GM23248 (cell line): ENCODE data around the gene S100A3. TPM values are rescaled to one million over a fixed set of nuclear protein-coding genes. Genes with fewer than 3 reads are reported as not detected.

Source experiments
- DNase-seq: peaks from one replicate; pipeline ENCODE4 v3.0.0-alpha.2; 2015
- H2AFZ ChIP-seq: fragments of 200-600 bp; sonication (generic); 2 replicates; pipeline ENCODE4 v1.6.1; 2016; ENCODE audit warnings: antibody characterized with exemption
- H3F3A ChIP-seq: fragments of 200-600 bp; sonication (generic); 2 replicates; pipeline ENCODE4 v1.6.1; 2016; ENCODE audit warnings: mild to moderate bottlenecking, antibody characterized with exemption, mixed run types; ENCODE audit not compliant: insufficient read depth
- H3K27ac ChIP-seq: fragments of 200-600 bp; sonication (generic); 2 replicates; pipeline ENCODE4 v1.5.1; 2016; ENCODE audit warnings: mild to moderate bottlenecking
- H3K27me3 ChIP-seq: fragments of 200-600 bp; sonication (generic); replicated peaks from 2 replicates; pipeline ENCODE4 v1.6.1; 2016; ENCODE audit warnings: mild to moderate bottlenecking; ENCODE audit not compliant: insufficient read depth
- H3K36me3 ChIP-seq: fragments of 200-600 bp; sonication (generic); 2 replicates; pipeline ENCODE4 v1.6.1; 2016; ENCODE audit warnings: low read depth, mild to moderate bottlenecking
- H3K4me1 ChIP-seq: fragments of 200-600 bp; sonication (generic); 2 replicates; pipeline ENCODE4 v1.6.1; 2016; ENCODE audit warnings: mild to moderate bottlenecking; ENCODE audit not compliant: insufficient read depth
- H3K4me2 ChIP-seq: fragments of 200-600 bp; sonication (generic); one replicate; pipeline ENCODE4 v1.6.1; 2016; ENCODE audit warnings: mild to moderate bottlenecking; ENCODE audit not compliant: unreplicated experiment
- H3K4me3 ChIP-seq: fragments of 200-600 bp; sonication (generic); 2 replicates; pipeline ENCODE4 v1.5.1; 2016; ENCODE audit warnings: mild to moderate bottlenecking
- H3K79me2 ChIP-seq: fragments of 200-600 bp; sonication (generic); 2 replicates; pipeline ENCODE4 v1.6.1; 2016; ENCODE audit warnings: mild to moderate bottlenecking; ENCODE audit not compliant: insufficient read depth
- H3K9ac ChIP-seq: fragments of 200-600 bp; sonication (generic); 2 replicates; pipeline ENCODE4 v1.6.1; 2016; ENCODE audit warnings: mild to moderate bottlenecking
- H3K9me2 ChIP-seq: fragments of 200-600 bp; sonication (generic); 2 replicates; pipeline ENCODE4 v1.6.1; 2016; ENCODE audit warnings: mixed run types, mild to moderate bottlenecking, moderate library complexity; ENCODE audit not compliant: insufficient read depth
- H3K9me3 ChIP-seq: fragments of 200-600 bp; sonication (generic); one replicate; pipeline ENCODE4 v1.6.1; 2017; ENCODE audit warnings: low read depth
- H4K20me1 ChIP-seq: fragments of 200-600 bp; sonication (generic); 2 replicates; pipeline ENCODE4 v1.6.0; 2016; ENCODE audit not compliant: insufficient read depth
- EZH2 ChIP-seq: fragments of 200-600 bp; sonication (generic); IDR thresholded peaks from 2 replicates; pipeline ENCODE4 v1.6.1; 2018; ENCODE audit warnings: antibody characterized with exemption, mild to moderate bottlenecking; ENCODE audit not compliant: insufficient read depth, poor library complexity, severe bottlenecking
- EZH2phosphoT487 ChIP-seq: fragments of 200-600 bp; sonication (generic); IDR thresholded peaks from 2 replicates; pipeline ENCODE4 v1.6.1; 2018; ENCODE audit warnings: antibody characterized with exemption, moderate library complexity, mild to moderate bottlenecking, low read depth; ENCODE audit not compliant: insufficient read depth
- WGBS, 2 experiments: methylation state at CpG; one replicate each; pipeline ENCODE4 v1.1.6; 2015 to 2017; ENCODE audit warnings: low lambda C conversion rate in 2 of 2, low coverage in 1 of 2; ENCODE audit errors: missing lambda C conversion rate in 2 of 2; 5-methylcytosine and 5-hydroxymethylcytosine counted together
- in situ Hi-C: fragments of 300-500 bp; cut with MboI; formaldehyde crosslinking; loops from 2 replicates; pipeline ENCODE4 v1.15.0; 2020
- polyA plus RNA-seq: library from polyadenylated mRNA; unstranded; fragments of >200 nt; fragmentation: Nextera tagmentation; extraction: Ambion mirVana; gene quantifications from 2 replicates; pipeline ENCODE4 v1.2.1, GENCODE V29; 2016
- total RNA-seq: library from RNA; depleted of rRNA; stranded (reverse); fragments of >200 nt; shearing (Covaris generic); gene quantifications from 2 replicates; pipeline ENCODE4 v1.2.3, GENCODE V29; 2014

Gene S100A3
- total and polyA plus RNA-seq, 2 experiments from 2014 or later = 2.2 to 7.5 TPM

DNA sequence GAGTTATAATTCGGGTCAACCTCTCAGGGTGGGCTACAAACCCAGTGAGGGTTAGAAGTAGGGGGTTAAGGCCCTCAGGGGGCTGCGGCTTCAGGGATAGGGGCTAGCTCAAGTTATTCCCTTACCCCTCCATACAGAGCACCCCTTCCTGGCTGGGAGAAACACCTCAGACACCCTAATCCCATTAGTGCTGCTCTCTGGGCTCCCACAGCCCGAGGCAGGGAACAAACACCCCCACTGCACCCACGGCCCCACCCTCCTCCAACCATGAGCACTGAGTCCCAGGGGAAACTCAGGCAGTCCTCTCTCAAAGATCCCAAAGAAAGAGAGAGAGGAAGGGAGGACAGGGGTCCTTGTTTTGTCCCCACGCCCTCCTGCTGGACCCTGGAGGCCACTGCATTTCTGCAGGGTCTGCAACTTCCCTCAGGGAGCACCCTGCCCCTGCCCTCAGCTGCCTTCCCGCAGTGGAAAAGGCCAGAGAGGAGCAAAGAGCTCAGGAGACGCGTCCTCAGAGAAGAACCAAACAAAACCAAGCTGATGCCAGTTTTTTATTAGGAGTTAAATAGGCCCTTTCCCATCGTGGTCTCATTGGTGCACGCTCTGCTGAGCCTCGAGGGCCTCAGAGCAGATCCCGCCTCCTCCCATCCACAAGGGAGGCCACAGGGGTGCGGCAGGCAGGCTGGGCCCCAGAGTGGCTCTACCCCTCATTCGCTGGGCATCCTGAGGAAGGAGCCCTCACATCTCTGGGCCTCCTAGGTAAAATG lies 2.1 kb downstream of the S100A3 start:
- TF ChIP-seq EZH2phosphoT487 (no peak), EZH2 (no peak)
- in situ Hi-C loops = no loop called here
- H3K9me2 ChIP-seq = no peaks in the 10 kb centered on the region
- no peaks in the 10 kb centered on the region for H3K9me3 ChIP-seq
- peak overlapping the region; percentile 5; the same call in 1 of the 2 replicates for H2AFZ ChIP-seq
- H3K4me3 ChIP-seq = peak overlapping the region; percentile 74
- H3K79me2 ChIP-seq = peaks cover 22% of the 10 kb centered on the region
- peak overlapping the region; percentile 89 for H3K4me2 ChIP-seq
- no peaks in the 10 kb centered on the region for H4K20me1 ChIP-seq
- H3K27ac ChIP-seq = peak overlapping the region; percentile 92
- H3K9ac ChIP-seq = peak overlapping the region; percentile 87
- DNase-seq = peak; percentile 62
- no peaks in the 10 kb centered on the region for H3K27me3 ChIP-seq
- H3K4me1 ChIP-seq = peaks cover 72% of the 10 kb centered on the region
- 17 to 18% methylated on average over 14 of the region's 14 CpGs for WGBS, 2 experiments
- no peaks in the 10 kb centered on the region for H3K36me3 ChIP-seq
- H3F3A ChIP-seq = peaks cover 39% of the 10 kb centered on the region

DNA sequence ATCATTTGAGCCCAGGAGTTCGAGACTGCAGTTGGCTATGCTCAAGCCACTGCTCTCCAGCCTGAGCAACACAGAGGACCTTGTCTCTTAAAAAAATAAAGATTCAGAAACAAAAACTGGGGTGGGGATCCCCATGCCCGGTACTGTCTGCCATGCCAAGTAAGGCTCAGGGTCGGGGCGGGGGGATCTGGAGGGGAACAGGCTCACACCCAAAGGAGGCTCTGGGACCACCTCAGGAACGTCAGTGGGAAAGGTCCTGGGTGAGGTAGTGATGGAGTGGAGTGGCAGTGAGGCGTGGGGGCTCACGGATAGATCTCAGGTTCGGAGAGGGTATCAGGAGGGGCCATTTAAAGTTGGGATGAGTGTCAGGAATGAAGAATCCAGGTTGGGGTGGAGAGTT lies 2.7 kb downstream of the S100A3 start:
- 0 out of 2 replicates have a peak overlapping the region, but pooled peaks have one; percentile 1 for H2AFZ ChIP-seq

DNA sequence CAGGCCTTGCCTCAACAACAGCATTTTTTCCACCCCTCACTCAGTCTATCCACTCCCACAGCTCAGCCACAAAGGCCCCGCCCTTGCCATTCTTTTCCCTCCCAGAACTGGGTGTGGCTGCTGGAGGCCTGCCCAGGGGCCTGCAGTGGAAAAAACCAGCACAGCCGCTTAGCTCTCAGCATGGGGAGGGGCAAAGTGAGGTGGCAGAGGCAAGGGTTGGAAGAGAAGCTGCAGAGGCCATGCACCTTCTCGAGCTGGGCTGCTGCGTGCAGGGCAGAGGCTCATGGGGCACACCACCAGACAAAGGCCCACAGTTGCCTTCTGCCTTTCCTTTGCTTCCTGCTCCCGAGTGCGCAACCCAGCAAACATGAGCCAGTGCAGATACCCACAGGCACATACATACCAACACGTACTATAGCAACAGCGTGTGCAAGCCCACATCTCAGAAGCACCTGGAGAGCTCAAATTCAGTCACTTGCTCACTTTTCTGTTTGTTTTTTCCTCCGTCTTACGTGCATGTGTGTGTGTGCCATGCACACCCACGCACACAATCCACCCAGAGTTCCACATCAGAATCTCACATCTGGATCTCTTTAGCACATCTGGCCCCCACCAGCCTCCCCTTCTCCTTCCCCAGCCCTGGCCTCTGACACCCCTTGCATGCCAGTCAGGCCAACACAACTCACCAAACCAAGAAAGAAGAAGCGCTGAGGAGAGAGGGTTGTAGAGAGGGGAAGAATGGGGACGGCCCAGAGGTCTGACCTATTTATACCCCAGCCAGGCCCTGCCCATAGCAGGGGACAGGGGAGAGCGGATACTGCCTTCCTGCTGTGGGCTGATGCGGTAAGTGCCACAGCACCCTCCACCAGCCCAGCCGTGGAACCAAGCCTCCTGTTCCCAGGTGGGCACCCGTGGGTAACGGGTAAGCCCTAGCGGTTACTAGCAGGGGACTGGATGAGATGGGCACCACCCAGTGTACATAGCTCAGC lies 3.7 kb downstream of the S100A3 start, which contains the start of gene S100A4:
S100A4 (minus strand) TSS at position 740 of the 989 bp plus-strand sequence. CDS start 1,012 bp downstream, outside the sequence.
- no peaks in the 10 kb centered on the region for H3K27me3 ChIP-seq

More for the DNA sequence above, 2.7 kb downstream of the S100A3 start:
- H3F3A ChIP-seq = peaks cover 44% of the 10 kb centered on the region
- DNase-seq = no peak
- no peaks in the 10 kb centered on the region for H3K9me2 ChIP-seq
- H4K20me1 ChIP-seq = no peaks in the 10 kb centered on the region
- in situ Hi-C loops = no loop called here
- peak overlapping the region; percentile 92 for H3K27ac ChIP-seq
- WGBS, 2 experiments = 10% methylated on average over 8 of the region's 8 CpGs
- no peaks in the 10 kb centered on the region for H3K36me3 ChIP-seq
- peak overlapping the region; percentile 89 for H3K4me2 ChIP-seq
- H3K4me3 ChIP-seq = peak overlapping the region; percentile 74
- TF ChIP-seq EZH2phosphoT487 = no peak
- TF ChIP-seq EZH2 = no peak
- H3K9ac ChIP-seq = peak overlapping the region; percentile 87
- peaks cover 72% of the 10 kb centered on the region for H3K4me1 ChIP-seq
- H3K9me3 ChIP-seq = no peaks in the 10 kb centered on the region
- peaks cover 22% of the 10 kb centered on the region for H3K79me2 ChIP-seq
- H3K27me3 ChIP-seq = no peaks in the 10 kb centered on the region

DNA sequence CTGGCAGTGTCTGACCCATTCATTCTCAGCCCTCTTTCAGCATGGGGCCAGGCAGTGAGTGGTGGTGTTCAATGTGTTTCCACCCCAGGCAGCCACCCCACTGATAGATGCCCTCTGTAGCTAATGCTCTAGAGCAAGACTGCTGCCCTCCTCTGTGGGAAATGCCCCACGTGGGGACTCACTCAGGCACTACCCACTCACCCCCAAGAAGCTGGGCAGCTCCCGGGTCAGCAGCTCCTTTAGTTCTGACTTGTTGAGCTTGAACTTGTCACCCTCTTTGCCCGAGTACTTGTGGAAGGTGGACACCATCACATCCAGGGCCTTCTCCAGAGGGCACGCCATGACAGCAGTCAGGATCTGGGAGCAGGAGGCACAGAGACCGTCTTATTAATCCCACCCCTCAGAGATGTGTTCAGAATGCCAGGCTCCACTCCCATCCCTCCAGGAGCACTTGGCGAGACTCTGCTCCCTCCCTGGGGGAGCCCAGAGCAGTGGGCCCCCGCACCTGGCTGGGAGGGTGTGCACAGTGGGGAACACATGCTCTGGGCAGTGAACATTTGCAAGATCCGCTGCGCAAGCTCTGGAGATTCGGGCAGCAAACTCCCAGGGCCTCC lies 4.5 kb downstream of the S100A3 start:
- H3K4me3 ChIP-seq = peak overlapping the region; percentile 74
- no peaks in the 10 kb centered on the region for H3K36me3 ChIP-seq
- H3K4me2 ChIP-seq = peak overlapping the region; percentile 89
- H2AFZ ChIP-seq = peak overlapping the region; percentile 30; the same call in 1 of the 2 replicates
- TF ChIP-seq EZH2phosphoT487 (no peak), EZH2 (no peak)
- H3K9me2 ChIP-seq = no peaks in the 10 kb centered on the region
- WGBS, 2 experiments = 1 to 4% methylated on average over 8 to 10 of the region's 10 CpGs
- peaks cover 22% of the 10 kb centered on the region for H3K79me2 ChIP-seq
- no peaks in the 10 kb centered on the region for H3K27me3 ChIP-seq
- peak overlapping the region; percentile 92 for H3K27ac ChIP-seq
- peak; percentile 29 for DNase-seq
- H3F3A ChIP-seq = peaks cover 49% of the 10 kb centered on the region
- no peaks in the 10 kb centered on the region for H4K20me1 ChIP-seq
- in situ Hi-C loops = no loop called here
- peak overlapping the region; percentile 87 for H3K9ac ChIP-seq
- H3K4me1 ChIP-seq = peaks cover 81% of the 10 kb centered on the region
- H3K9me3 ChIP-seq = no peaks in the 10 kb centered on the region

More for the DNA sequence above, 3.7 kb downstream of the S100A3 start, which contains the start of gene S100A4:
- H3K4me3 ChIP-seq = peak within 1 kb of the TSS; percentile 74
- H3F3A ChIP-seq = peaks cover 49% of the 10 kb centered on the region
- in situ Hi-C loops = no loop called here
- 2% methylated on average over 18 to 19 of the region's 19 CpGs for WGBS, 2 experiments
- H3K4me1 ChIP-seq = peaks cover 80% of the 10 kb centered on the region
- peak; percentile 96 for DNase-seq
- peak within 1 kb of the TSS; percentile 89 for H3K4me2 ChIP-seq
- H2AFZ ChIP-seq = peak within 1 kb of the TSS; percentile 43
- H3K9ac ChIP-seq = peak within 1 kb of the TSS; percentile 87
- no peak for TF ChIP-seq EZH2phosphoT487
- TF ChIP-seq EZH2 = no peak
- H3K9me2 ChIP-seq = no peaks in the 10 kb centered on the region
- H3K27ac ChIP-seq = peak within 1 kb of the TSS; percentile 92
- H4K20me1 ChIP-seq = no peaks in the 10 kb centered on the region
- no peaks in the 10 kb centered on the region for H3K36me3 ChIP-seq
- no peaks in the 10 kb centered on the region for H3K9me3 ChIP-seq
- peaks cover 22% of the 10 kb centered on the region for H3K79me2 ChIP-seq
